Measurements from ENCODE around the gene MYH15.

- TF ChIP-seq CTCF (IDR thresholded peaks at IDR 0.05), result no peak
- no peak for TF ChIP-seq REST (IDR thresholded peaks at IDR 0.05; ENCODE audit: insufficient read depth in 1 of 2, low read depth in 2 of 2, low read length in 1 of 2)
- TF ChIP-seq SIN3A (IDR thresholded peaks at IDR 0.05; ENCODE audit: borderline replicate concordance, insufficient read depth, low read depth, low read length), result no peak
- TF ChIP-seq POLR2AphosphoS5 (IDR thresholded peaks at IDR 0.05; ENCODE audit: low read depth, low read length), result no peak
- TF ChIP-seq TCF7L2 (IDR thresholded peaks at IDR 0.05; ENCODE audit: low read depth, low read length), result no peak
These were observed 81.8 kb downstream of the MYH15 start for GRCh38 chr3:108428586-108428985.
